SK-N-SH (cell line): Measurements from ENCODE around the gene MEGF6.

Experiments used
- CTCF ChIP-seq: fragments of 200-600 bp; sonication (generic); IDR thresholded peaks from 2 replicates; pipeline ENCODE4 v1.6.1; 2017; ENCODE audit warnings: antibody characterized with exemption, mild to moderate bottlenecking, moderate library complexity
- EZH2phosphoT487 ChIP-seq: fragments of 200-600 bp; sonication (generic); IDR thresholded peaks from 2 replicates; pipeline ENCODE4 v1.6.1; 2017; ENCODE audit warnings: low read depth, mixed run types, mild to moderate bottlenecking, antibody characterized with exemption, moderate library complexity, borderline replicate concordance
- GABPA ChIP-seq: IDR thresholded peaks from 2 replicates; pipeline ENCODE4 v1.4.0; 2012; ENCODE audit warnings: low read depth, mild to moderate bottlenecking
- MEF2A ChIP-seq: IDR thresholded peaks from 2 replicates; pipeline ENCODE4 v1.4.0; 2012; ENCODE audit warnings: low read depth, borderline replicate concordance
- NFIC ChIP-seq: IDR thresholded peaks from 2 replicates; pipeline ENCODE4 v1.4.0; 2012; ENCODE audit warnings: borderline replicate concordance
- POLR2AphosphoS5 ChIP-seq: IDR thresholded peaks from 2 replicates; pipeline ENCODE4 v1.6.1; 2012; ENCODE audit warnings: low read depth, low read length
- RAD21 ChIP-seq: IDR thresholded peaks from 2 replicates; pipeline ENCODE4 v1.6.1; 2012; ENCODE audit warnings: mild to moderate bottlenecking, low read length
- RCOR1 ChIP-seq: fragments of 150-350 bp; IDR thresholded peaks from 2 replicates; pipeline ENCODE4 v1.6.1; 2017; ENCODE audit warnings: antibody characterized with exemption, low read length
- REST ChIP-seq: IDR thresholded peaks from 2 replicates; pipeline ENCODE4 v1.6.1; 2012; ENCODE audit warnings: mild to moderate bottlenecking, low read depth, low read length, moderate library complexity
- RFX5 ChIP-seq: IDR thresholded peaks from 2 replicates; pipeline ENCODE4 v1.6.1; 2012; ENCODE audit warnings: mild to moderate bottlenecking, improper control_type of control experiment, low read length
- RXRA ChIP-seq: IDR thresholded peaks from 2 replicates; pipeline ENCODE4 v1.4.0; 2012; ENCODE audit warnings: low read depth, mild to moderate bottlenecking, borderline replicate concordance
- SIN3A ChIP-seq: IDR thresholded peaks from 2 replicates; pipeline ENCODE4 v1.6.1; 2012; ENCODE audit warnings: low read depth, mild to moderate bottlenecking, low read length, moderate library complexity, borderline replicate concordance
- TAF1 ChIP-seq: IDR thresholded peaks from 2 replicates; pipeline ENCODE4 v1.6.1; 2012; ENCODE audit warnings: low read depth, mild to moderate bottlenecking, low read length, moderate library complexity, borderline replicate concordance
- TF ChIP-seq, protein P1 (sequence below): IDR thresholded peaks from 2 replicates; pipeline ENCODE4; 2012

DNA sequence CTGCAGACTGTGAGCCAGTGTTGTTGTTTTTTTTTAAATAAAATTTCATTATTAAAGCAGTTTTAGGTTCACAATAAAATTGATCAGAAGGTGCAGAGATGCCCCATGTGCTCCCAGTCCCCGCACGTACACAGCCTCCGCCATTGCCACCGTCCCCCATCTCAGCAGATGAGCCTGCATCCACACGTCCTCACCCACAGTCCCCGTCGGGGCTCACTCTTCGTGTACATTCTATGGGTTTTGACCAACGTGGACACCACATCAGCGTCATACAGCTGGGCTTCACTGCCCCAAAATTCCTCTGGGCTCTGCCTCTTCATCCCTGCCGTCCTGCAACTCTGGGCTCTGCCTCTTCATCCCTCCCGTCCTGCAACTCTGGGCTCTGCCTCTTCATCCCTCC is 168.4 kb downstream of the MEGF6 start:
- TF ChIP-seq GABPA (no peak), CTCF (no peak), TAF1 (no peak), MEF2A (no peak), RAD21 (no peak), EZH2phosphoT487 (no peak), SIN3A (no peak), RXRA (no peak), RFX5 (no peak), POLR2AphosphoS5 (no peak), RCOR1 (no peak), REST (no peak), NFIC (no peak)
- TF ChIP-seq, protein P1, sequence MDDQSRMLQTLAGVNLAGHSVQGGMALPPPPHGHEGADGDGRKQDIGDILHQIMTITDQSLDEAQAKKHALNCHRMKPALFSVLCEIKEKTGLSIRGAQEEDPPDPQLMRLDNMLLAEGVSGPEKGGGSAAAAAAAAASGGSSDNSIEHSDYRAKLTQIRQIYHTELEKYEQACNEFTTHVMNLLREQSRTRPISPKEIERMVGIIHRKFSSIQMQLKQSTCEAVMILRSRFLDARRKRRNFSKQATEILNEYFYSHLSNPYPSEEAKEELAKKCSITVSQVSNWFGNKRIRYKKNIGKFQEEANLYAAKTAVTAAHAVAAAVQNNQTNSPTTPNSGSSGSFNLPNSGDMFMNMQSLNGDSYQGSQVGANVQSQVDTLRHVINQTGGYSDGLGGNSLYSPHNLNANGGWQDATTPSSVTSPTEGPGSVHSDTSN = no peak
